Sciatic nerve (tissue), 2 donors: ENCODE measurements around the gene ATP2B2. TPM values are rescaled to one million over a fixed set of nuclear protein-coding genes. Genes with fewer than 3 reads are reported as not detected.

Experiments
- ATAC-seq: fragments of 200-7000 bp; cut with Tn5 transposase; one replicate; pipeline ENCODE4 v1.9.1; 2020; ENCODE audit warnings: mild to moderate bottlenecking, moderate library complexity
- DNase-seq: peaks from one replicate; pipeline ENCODE4 v3.0.0-alpha.2; 2020; ENCODE audit warnings: low spot score
- intact Hi-C: fragments of 100-400 bp; cut with DNase I; formaldehyde crosslinking; loops from one replicate; pipeline ENCODE4 v1.14.2; 2022
- total RNA-seq: library from RNA; stranded (reverse); fragmentation: NEBNext Ultra II Directional; extraction: Animal tissue kit (Norgen Biotek cat#: 25700); gene quantifications from one replicate; pipeline ENCODE4 v1.2.1, GENCODE V29; 2021
- donor health status: DM: no; HTN: no; CAD: no.
- donor health status: DM: no; HTN: no; CAD: no.

Gene ATP2B2
- total RNA-seq, 1 donor from 2014 or later: 1.4 TPM

DNA sequence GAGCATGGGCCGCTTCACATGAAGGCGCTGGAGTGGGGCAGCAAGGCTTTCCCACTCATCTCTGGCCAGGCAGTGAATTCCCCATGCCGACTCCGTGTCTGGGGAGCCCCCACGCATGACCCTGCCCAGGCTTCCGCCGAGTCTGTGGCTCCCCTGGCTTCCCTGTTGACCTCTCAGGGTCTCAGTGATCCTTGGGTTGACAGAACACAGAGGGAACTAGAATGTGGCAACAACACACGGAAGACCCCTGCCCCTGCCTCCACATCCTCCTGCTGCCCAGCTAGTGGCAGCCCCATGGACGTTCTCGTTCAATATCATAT, 61.3 kb downstream of the ATP2B2 start:
- ATAC-seq: no peak
- intact Hi-C loops: no loop called here
- DNase-seq: no peak

DNA sequence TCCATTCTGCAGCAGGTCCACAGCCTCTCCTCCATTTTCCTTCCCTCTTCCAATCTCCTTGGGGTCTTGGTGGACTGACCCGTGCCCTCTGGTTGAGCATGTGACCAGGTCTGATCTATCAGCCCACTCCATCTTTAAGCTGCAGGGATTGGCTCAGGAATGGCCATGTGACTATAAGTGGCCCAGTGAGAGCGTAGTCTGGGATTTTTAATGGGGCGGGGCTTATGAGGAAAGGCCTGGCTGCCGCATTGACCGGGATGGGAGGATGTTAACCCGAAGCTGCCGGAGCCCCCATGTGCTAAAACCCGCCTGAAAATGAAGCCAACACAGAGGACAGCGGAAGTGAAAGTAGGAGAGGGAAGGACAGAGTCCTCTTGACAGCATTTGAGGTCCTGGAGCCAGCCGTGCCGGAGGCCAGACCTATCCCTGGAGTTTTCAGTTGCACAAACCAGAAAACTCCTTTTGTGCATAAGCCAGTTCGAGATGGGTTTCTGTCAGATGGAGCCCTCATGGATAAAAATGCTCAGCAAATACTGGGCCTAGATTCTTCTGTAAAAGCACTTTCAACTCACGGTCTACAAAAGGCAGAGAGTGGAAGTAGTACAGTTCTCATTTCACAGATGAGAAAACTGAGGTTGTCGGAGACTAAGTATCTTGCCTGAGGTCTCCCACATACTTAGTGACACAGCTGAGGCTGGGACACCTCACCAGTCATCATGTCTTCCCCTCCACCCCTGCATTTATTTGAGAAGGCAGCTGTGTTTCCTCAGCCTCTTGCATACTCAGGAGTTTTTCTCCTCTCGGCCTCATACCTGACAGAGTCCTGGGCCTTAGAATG, 61.9 kb downstream of the ATP2B2 start:
- intact Hi-C loops: no loop called here
- no peak for ATAC-seq

DNA sequence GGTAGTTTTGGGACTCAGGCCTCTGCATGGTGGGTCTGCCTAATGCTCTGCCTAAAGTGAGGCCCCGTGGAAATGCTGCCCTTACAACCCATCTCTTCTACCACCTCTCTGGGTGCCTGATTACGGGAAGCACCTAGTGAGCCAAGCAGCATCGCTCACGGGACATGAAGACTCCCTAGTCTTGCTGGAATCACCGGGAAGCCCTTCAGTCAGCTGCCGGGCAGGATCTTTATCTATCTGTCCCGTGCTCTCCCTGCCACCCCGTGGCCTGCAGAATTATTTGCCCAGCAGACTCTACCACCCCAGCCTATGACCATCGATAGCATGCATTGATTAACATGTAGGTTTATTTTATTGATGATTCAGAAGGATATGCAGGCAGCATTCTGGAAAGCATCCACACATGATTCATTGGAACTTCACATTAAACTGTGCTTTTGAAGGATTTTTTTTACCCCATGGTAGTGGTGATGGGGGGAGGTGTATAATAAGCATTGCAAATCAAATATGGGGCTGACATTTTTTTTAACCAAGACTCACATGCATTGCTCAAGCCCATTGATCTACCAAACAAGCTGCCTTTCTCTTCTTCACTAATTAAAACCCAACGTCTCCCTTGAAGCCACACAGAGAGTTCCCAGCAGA, 63.1 kb downstream of the ATP2B2 start:
- intact Hi-C loops: no loop called here

More for the DNA sequence above, 61.9 kb downstream of the ATP2B2 start:
- DNase-seq: no peak

DNA sequence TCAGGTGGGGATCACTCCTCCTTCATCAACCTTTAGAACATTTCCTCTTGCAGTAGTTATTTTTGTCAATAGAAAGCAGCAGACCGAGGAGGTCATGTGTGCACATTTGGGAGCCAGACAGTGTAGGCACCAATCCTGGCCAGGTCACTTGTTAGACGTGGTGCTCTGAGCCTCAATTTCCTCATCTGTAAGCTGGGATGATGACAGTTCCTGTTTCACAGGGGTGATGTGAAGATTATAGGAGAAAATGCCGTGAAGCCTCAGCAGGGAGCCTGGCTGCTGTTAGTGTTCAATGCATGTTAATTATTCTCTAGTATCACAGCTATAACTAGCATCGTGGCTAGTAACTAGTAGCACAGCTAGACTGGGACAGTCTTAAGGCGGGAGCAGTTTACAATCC, 64.7 kb downstream of the ATP2B2 start:
- ATAC-seq (no peak), DNase-seq (no peak)
- intact Hi-C loops: no loop called here

More for the DNA sequence above, 63.1 kb downstream of the ATP2B2 start:
- no peak for ATAC-seq
- DNase-seq: no peak

DNA sequence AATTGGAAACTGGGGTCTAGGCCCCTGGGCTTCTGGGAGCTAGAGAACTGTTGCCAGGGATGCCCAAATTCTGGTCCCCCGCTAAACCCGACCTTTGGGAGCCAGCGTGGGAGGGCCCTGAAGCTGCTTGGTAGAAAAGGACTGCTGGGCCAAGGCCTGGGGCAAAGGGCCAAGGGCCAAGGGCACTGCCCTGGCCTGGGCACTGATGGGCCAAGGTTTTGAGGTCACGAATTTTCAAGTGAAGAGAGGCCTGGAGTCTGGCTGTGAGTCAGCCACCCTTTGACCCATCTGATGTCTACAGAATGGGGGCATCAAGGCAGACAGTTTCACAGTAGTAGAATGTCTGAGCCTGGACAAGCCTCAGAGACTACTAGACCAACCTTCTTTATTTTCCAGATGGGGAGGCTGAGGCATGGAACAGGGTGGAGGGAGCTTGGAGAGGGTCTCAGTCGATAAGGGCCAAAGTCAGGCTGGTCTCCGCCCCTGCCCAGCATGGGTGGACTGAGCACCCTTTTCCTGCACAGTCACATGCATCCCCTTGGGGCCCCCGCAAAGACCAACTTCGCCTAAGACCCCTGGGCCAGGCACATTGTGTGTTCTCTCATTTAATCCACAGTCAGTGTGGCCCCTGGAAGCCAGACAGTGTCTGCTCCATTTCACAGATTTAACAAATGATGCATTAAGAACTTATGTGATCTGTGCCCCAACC, 66.3 kb downstream of the ATP2B2 start:
- no peak for DNase-seq
- no peak for ATAC-seq

DNA sequence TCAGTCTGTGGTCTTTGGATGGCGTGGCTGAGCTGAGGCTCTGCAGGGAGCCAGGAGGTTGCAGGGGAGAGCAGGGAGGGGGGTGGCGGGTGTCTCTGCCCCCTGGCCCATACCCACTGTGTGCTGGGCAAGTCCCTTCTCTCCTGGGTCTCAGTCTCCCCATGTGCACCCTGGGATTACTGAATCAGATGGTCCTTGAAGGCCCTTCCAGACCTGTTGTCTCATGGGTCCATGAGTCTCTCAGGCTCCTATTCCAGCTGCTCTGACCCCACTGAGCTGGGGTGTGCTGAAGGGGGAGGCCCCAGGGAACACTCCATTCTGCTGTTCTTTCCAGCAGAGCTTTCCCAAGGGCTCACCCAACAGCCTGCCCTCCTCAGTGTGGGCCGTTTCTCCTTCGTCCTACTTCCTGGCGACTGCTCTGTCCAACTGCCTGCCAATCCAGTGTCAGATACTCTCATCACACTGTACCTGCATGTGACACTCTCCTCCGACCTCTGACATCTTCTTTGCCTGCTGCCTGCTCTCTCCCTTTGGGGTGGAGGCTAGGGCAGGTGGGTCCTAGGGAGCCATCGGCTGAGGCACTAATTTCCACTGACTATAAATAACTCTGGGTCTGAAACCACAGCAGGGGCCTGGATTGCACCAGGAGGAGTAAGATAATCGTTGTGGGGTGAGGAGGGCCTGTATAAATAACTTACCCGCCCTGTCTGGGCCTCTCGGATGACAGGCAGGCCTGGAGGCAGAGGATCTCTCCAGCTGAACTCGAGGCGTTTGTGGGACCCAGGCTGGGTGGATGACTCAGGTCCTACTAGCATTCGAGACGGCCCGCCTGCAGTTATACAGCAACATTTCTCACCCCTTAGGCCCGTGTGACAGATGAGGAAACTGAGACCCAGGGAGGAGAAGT, 67.1 kb downstream of the ATP2B2 start:
- intact Hi-C loops: no loop called here
- ATAC-seq (no peak), DNase-seq (no peak)

More for the DNA sequence above, 66.3 kb downstream of the ATP2B2 start:
- intact Hi-C loops: no loop called here

DNA sequence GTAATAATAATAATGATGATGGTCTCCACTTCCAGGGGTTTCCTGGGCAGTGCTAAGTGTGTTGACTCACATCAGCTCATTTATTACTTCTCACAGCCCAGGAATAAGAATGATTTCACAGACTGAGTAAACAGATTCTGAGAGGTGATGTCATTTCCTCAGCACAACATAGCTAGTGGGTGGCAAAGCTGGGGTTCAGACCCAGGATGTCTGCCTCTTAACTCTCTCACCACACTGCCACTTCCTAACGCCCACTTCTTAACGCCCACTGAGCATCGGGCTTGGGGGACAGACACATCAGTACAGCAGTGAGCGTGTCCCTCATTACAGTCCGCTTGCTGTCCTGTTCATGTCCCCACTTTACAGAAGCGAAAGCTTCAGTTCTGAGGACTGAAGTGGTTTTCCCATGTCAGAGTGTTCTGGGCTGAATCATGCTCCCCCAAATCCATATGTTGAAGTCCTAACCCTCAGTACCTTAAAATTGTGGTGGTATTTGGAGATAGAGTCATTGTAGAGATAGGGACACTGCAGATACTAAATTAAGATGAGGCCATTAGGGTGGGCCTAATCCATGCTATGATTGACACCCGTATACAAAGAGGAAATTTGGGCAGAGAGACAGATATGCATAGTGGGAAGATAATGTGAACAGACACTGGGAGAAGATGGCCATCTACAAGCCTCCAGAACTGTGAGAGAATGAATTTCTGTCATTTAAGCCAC, 68.0 kb downstream of the ATP2B2 start:
- intact Hi-C loops: no loop called here
- ATAC-seq (no peak), DNase-seq (no peak)

DNA sequence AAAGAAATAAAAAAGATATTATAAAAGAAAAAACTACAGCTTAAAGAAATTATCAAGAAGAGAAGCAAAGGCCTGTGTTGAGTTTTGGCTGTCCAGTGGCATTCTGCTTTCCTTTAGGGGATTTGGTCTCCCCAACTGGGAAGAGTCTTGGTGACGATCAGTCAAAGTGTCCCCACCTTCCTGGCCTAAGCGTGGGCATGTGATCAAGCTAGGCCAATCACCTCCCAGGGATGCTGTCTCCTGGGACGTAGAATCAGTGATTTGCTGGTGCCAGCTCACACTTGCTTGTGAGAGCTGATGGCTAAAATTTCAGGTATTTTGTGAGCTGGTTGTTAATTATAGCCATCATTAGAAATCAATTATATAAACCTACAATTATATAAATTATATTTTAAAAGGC, 69.5 kb downstream of the ATP2B2 start:
- intact Hi-C loops: no loop called here
- no peak for DNase-seq
- no peak for ATAC-seq

DNA sequence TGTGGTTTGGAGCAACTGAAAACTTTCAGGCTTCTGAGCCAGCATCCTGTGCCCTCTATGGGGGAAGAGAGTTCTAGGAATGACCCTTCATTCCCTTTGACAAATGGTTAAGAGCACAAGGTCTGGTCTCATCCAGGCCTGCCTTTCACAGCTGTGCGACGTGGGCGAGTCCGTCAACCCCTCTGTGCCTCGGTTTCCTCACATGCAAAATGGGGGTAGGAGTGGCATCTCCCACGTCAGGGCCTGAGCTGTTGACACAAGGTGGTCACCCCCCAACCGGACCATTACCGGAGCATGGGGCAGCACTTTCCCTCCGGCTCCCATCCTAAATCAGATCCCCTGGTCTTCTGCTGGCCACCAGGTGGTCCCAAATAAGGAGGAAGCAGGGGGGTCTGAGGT, 70.4 kb downstream of the ATP2B2 start:
- intact Hi-C loops: no loop called here
- DNase-seq (no peak), ATAC-seq (no peak)

DNA sequence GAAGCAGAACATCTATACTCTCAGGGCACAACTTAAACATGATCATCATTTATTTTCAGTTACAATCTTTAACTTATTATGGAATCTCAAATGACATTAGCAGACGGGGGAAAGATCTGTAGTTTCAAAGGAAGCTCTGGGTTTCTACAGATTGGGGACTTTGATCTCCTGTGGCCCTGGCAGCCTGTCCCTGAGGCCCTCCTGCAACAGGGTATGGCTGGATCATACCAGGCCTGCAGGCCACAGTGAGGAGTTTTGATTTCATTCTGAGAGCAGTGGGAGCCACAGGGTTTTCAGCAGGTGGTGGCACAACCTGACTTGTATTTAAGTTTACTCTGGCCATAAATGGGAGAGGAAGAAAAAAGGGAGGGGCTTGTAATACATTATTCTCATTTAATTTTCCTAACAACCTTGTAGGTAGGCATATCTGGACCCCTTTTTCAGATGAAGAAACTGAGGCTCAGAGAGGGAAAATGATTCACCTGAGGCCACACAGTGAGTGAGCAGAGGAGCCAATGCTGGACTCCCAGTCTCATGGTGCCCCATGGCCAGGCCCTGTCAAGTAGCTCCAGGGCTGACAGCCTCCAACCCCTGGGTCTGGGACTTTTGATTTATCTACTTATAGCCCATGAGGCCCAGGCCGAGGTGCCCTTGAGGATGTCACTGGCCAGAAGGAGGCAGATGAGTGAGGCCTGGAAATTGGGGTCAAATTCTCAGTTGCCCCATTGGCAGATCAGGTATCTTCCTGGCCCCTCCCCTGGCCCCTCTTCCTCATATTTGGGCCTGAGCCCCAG, 71.0 kb downstream of the ATP2B2 start:
- intact Hi-C loops: no loop called here
- ATAC-seq (no peak), DNase-seq (no peak)

DNA sequence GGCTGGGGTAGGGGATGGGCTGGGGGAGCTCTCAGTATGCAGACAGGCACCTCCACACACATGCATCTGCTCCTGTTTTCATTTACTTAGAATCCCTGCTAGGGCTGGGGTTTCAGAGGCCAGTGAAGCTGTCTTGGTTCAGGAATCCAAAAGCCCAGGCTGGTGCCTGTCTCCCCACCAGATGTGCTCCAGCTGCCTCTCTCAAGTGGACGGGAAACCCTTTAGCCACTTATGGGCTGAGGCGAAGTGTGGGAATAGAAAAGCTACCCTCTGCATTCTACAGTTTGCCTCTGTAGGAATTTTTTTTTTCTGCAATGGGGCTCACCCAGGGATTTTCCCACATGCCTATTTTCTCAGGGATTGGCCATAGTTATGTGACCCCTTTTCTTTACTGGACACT, 72.5 kb downstream of the ATP2B2 start:
- no peak for ATAC-seq
- DNase-seq: no peak
- intact Hi-C loops: no loop called here

DNA sequence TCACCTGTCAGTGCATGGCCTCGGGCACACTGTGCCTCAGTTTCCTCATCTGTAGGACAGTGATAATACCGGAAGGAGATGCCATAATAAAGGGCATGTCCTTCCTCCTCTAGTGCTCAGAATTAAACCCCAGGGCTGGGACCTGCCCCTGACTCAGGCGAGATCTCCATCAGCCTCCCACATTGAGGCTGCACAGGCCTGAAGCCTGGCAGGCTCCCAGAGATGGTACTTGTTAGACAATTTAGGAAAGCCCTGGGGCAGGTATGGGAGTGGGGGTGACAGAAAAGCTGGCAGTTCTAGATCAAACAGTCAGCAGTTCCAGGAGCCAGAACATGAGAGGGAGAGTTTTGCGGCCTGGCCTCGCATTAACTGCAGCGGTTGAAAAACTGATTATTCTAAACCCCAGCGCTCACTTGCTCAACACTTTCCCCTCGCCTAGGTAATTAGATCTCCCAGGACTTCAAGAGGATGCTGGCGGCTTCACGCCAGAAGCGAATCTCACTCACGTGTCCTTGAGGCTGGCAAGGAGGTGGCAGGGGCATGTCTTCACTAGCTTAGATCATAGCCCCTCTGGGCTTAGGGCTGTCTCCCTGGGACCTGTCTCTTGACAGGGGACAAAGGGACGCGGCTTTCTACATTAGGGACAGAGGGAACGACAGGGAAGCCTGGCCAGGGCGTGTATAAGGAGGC, 73.1 kb downstream of the ATP2B2 start:
- intact Hi-C loops: no loop called here
- DNase-seq (no peak), ATAC-seq (no peak)

DNA sequence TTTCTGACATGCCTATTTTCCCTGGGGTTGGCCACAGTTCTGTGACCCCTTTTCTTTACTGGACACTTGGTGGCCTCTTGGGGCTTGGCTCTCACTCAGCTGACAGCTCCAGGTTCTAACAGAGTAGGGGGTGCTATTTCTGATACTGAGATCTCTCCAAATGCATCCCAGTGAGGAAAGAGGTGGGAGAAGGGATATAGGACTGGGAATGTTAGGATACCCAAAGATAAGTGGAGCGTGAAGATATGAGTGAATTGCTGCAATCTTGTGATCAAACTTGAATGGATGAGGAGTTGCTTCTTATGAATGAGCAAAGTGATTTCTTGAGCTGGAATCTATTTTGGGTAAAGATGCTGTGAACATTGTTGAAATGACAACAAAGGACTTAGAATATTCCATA, 74.6 kb downstream of the ATP2B2 start:
- no peak for DNase-seq
- no peak for ATAC-seq
- intact Hi-C loops: no loop called here

DNA sequence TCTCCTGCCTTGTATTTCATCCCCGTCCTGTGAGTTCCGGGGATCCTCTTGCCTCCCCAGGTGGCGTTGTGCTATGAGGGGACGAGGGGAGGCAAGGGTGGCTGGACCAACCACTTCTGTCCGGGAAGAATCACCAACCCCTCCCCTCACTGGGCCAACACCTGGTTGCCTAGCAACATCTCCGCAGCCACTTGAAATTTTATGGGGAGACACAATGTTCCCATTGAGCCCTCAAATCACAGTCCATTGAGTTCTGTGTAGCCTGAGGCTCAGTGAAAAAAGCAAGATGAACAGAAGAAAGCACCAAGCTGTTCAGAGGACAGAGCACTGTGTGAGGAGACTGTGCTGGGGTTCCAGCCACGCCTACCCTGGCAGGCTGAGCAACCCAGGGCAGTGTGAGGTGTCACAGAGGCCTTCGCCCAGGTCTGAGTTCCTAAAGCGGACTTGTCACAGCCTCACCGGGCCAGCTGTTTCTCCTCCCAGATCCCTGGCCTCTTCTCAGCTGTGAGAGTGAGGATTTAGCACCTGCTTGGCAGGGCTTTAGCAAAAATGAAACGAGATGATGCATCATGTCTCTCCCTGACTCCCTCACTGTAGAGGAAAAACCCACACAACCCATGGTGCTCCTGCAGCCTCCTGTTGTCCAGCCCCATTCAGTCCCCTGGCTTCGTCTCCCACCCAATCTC, 76.8 kb downstream of the ATP2B2 start:
- ATAC-seq: no peak
- intact Hi-C loops: no loop called here
- no peak for DNase-seq

DNA sequence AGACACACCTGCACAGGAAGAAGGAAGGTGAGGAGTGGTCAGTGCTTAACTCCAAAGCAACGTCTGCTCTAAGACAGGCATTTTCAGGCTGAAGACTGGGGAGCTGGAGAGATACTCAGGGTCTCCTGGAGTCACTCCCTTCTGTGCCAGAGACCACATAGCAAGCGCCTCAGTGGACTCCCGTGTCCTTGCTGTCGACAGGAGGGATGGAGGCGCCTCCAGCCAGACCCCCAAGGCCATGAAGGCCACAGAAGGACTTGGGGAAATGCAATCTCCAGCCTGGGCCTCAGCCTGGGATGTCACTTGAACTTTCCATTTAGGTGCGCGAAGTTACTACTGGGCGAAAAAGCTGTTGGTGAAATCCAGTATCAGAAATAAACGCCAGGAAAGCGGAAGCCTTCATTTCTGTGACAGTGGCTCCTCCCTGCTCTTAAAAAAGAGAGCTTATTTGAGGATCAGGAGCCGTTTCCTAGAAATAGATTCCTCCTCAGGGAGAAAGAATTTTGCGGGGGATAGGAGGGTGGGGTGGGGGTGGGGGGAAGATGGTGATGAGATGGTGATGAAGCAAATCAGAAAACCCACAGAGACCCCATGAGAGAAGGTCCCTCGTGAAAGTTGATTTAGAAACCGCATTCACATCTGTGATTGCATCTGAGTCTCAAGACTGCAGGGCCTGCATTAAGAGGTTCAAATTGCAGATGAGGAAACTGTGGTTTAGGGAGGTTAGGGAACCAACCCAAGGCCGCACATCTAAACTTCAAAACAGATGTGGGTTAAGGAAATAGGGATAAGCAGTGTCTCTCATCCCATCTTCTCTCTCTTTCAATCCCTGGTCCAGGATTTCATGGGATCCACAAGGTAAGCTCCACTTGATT, 78.8 kb downstream of the ATP2B2 start:
- intact Hi-C loops: no loop called here
- DNase-seq: no peak
- no peak for ATAC-seq
